RPMI7951 (cell line): Measurements from ENCODE around the gene ATP8A1. TPM values are rescaled to one million over a fixed set of nuclear protein-coding genes. Genes with fewer than 3 reads are reported as not detected.
"Not testable (repeated sequence)": the region's sequence is repeated elsewhere in the genome, so short reads cannot be mapped to it uniquely, and the experiment has no call there.

Experiments
- DNase-seq: peaks from one replicate; pipeline ENCODE4 v3.0.0-alpha.2; 2012; ENCODE audit warnings: low read depth
- total RNA-seq: library from RNA; depleted of rRNA; stranded (reverse); fragments of >200 nt; shearing (Covaris generic); gene quantifications from 2 replicates; pipeline ENCODE4 v1.2.3, GENCODE V29; 2014

The ATP8A1 gene
- total RNA-seq, 1 experiment from 2014 or later = 0.12 TPM

- no peak for DNase-seq
These were observed 186.9 kb downstream of the ATP8A1 start for GRCh38 chr4:42470023-42470422.

GRCh38 chr4:42467777-42468176 is 189.1 kb downstream of the ATP8A1 start:
- DNase-seq = not testable (repeated sequence)

- DNase-seq = no peak
These were observed 190.5 kb downstream of the ATP8A1 start for GRCh38 chr4:42466273-42466844.

- DNase-seq = no peak
These were observed 192.3 kb downstream of the ATP8A1 start for GRCh38 chr4:42464550-42465094.

GRCh38 chr4:42461216-42461615 is 195.7 kb downstream of the ATP8A1 start:
- not testable (repeated sequence) for DNase-seq

- no peak for DNase-seq
These were observed 196.9 kb downstream of the ATP8A1 start for GRCh38 chr4:42460043-42460442.

GRCh38 chr4:42458657-42459056 is 198.2 kb downstream of the ATP8A1 start:
- no peak for DNase-seq

- DNase-seq = no peak
These were observed 202.0 kb downstream of the ATP8A1 start for GRCh38 chr4:42454755-42455420.

GRCh38 chr4:42453612-42454011 is 203.3 kb downstream of the ATP8A1 start:
- DNase-seq = no peak

GRCh38 chr4:42452823-42453222 is 204.1 kb downstream of the ATP8A1 start:
- no peak for DNase-seq

- DNase-seq = no peak
These were observed 210.1 kb downstream of the ATP8A1 start for GRCh38 chr4:42446823-42447222.

GRCh38 chr4:42445038-42445437 is 211.9 kb downstream of the ATP8A1 start:
- no peak for DNase-seq

GRCh38 chr4:42442601-42443000 is 214.3 kb downstream of the ATP8A1 start:
- no peak for DNase-seq

- no peak for DNase-seq
These were observed 216.8 kb downstream of the ATP8A1 start for GRCh38 chr4:42440083-42440482.

- no peak for DNase-seq
These were observed 219.9 kb downstream of the ATP8A1 start for GRCh38 chr4:42436928-42437565.

GRCh38 chr4:42428036-42428435 is 228.9 kb downstream of the ATP8A1 start:
- no peak for DNase-seq

- no peak for DNase-seq
These were observed 231.5 kb downstream of the ATP8A1 start for GRCh38 chr4:42425146-42426065.

- DNase-seq = no peak
These were observed 236.8 kb downstream of the ATP8A1 start for GRCh38 chr4:42420140-42420539.

- DNase-seq = no peak
These were observed 239.4 kb downstream of the ATP8A1 start for GRCh38 chr4:42417550-42417949.

- no peak for DNase-seq
These were observed 240.9 kb downstream of the ATP8A1 start for GRCh38 chr4:42416017-42416416.

GRCh38 chr4:42415281-42415680 is 241.6 kb downstream of the ATP8A1 start:
- DNase-seq = no peak

GRCh38 chr4:42412251-42412650 is 244.7 kb downstream of the ATP8A1 start:
- peak; percentile 13 for DNase-seq
